Measurements from ENCODE around the gene GNAT1.
"Not testable (repeated sequence)": the region's sequence is repeated elsewhere in the genome, so short reads cannot be mapped to it uniquely, and the experiment has no call there.

Gene GNAT1

DNA sequence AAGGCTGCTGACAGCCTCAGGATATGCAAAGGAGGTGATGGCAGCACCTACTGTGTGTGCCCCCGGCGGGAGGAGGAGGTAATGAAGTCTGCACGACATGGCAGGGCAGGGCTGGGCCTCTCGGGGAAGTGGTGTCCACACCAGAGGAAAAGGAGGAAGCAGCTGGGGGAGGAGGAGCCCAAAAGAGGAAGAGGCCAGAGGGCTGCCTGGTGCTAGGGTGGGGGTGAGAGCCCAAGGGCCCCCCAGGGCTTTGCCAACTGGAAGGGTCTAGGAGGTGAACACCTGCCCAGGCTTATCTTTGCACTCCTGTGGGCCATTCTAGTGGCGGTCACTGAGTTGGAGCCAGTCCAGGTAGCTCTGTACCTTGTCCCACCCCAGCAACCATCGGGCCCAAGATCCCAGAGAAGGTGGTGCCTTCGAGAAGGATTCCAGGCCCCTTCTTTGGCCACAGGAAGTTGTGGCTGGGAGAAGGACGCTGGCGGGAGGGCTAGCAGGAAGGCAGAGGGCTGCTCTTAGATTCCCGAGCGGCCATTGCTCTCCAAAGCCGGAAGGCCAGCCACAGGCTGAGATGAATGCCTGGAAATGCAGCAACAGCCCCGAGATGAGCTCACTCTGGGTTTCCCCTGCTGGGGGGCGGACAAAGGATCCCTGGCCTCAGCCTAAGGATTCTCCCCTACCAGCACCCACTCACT lies 51.6 kb downstream of the GNAT1 start:
- no peaks in the 10 kb centered on the region for H3K27me3 ChIP-seq (replicated peaks in 2 of 5; ENCODE audit: control insufficient read depth in 4 of 5, insufficient read depth in 5 of 5, low read length in 4 of 5)
- peak; percentile 84 to 98 (median 98) for DNase-seq
- no peaks in the 10 kb centered on the region for H3K9me3 ChIP-seq (ENCODE audit: control extremely low read depth in 1 of 5, control insufficient read depth in 4 of 5, insufficient read depth in 2 of 5, low read depth in 1 of 5, low read length in 4 of 5)
- H3K27ac ChIP-seq (ENCODE audit: insufficient read depth in 1 of 2, low read depth in 1 of 2, low read length in 2 of 2, poor library complexity in 1 of 2, severe bottlenecking in 2 of 2) = peak overlapping the region; percentile 73 to 87
- H3K4me1 ChIP-seq (ENCODE audit: control extremely low read depth in 1 of 4, control insufficient read depth in 4 of 4, insufficient read depth in 4 of 4, low read length in 3 of 4) = peaks cover 18 to 99% (median 97%) of the 10 kb centered on the region in 4 experiments
- ChIA-PET POLR2A (interaction anchor here (0.7 to 1.4 kb wide), 4 partner anchors 12 to 22 kb away, joined by 4 to 5 read pairs (median 4); no protein-coding TSS in a partner anchor), CTCF (interaction anchor here (0.9 to 72.5 kb wide), 6 partner anchors 7 to 93 kb away, joined by 3 to 1875 read pairs (median 15); partner anchors contain the start of genes GNAI2, LSMEM2, SEMA3B and SLC38A3)
- WGBS (ENCODE audit: insufficient coverage) = 3% methylated on average over 10 of the region's 14 CpGs
- peak overlapping the region in 6 of 7 experiments; percentile 13 to 67 (median 51) for H3K4me3 ChIP-seq (ENCODE audit: control insufficient read depth in 1 of 7, extremely low read depth in 1 of 7, insufficient read depth in 4 of 7, low read depth in 2 of 7, low read length in 6 of 7)
- H3K36me3 ChIP-seq (ENCODE audit: control insufficient read depth in 4 of 4, insufficient read depth in 4 of 4, low read length in 3 of 4) = peaks cover 0 to 66% (median 18%) of the 10 kb centered on the region in 4 experiments

DNA sequence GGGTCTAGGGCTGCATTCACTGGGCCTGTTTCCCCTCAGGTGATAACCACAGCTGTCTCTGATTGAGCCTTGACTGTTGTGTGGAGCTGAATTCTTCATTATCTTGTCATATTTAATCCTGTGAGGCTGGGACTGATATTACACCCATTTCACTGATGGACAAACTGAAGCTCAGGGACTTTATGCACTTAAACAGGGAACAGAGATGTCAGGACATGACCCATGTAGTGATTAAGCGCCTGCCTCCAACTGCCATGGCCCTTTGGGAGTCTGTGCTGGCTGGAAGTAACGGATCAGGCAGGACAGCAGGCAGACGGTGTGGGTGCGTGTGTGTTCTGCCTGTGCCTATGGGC lies 52.1 kb downstream of the GNAT1 start:
- ChIA-PET CTCF (interaction anchor here (0.8 to 72.5 kb wide), 7 partner anchors 6 to 93 kb away, joined by 3 to 1875 read pairs (median 5); partner anchors contain the start of genes GNAI2, LSMEM2, SEMA3B and SLC38A3), POLR2A (interaction anchor here (0.6 to 1.4 kb wide), 5 partner anchors 9 to 22 kb away, joined by 3 to 5 read pairs (median 4); no protein-coding TSS in a partner anchor)
- H3K9me3 ChIP-seq (ENCODE audit: control extremely low read depth in 1 of 5, control insufficient read depth in 4 of 5, insufficient read depth in 2 of 5, low read depth in 1 of 5, low read length in 4 of 5) = no peaks in the 10 kb centered on the region
- no peaks in the 10 kb centered on the region for H3K27me3 ChIP-seq (replicated peaks in 2 of 5; ENCODE audit: control insufficient read depth in 4 of 5, insufficient read depth in 5 of 5, low read length in 4 of 5)
- 100% methylated on average over 1 of the region's 4 CpGs for WGBS (ENCODE audit: insufficient coverage)
- H3K4me3 ChIP-seq (ENCODE audit: control insufficient read depth in 1 of 7, extremely low read depth in 1 of 7, insufficient read depth in 4 of 7, low read depth in 2 of 7, low read length in 6 of 7) = peak overlapping the region in 6 of 7 experiments; percentile 13 to 67 (median 51)
- DNase-seq = no peak
- H3K27ac ChIP-seq (ENCODE audit: insufficient read depth in 1 of 2, low read depth in 1 of 2, low read length in 2 of 2, poor library complexity in 1 of 2, severe bottlenecking in 2 of 2) = peak overlapping the region; percentile 73 to 87
- peaks cover 0 to 65% (median 22%) of the 10 kb centered on the region in 4 experiments for H3K36me3 ChIP-seq (ENCODE audit: control insufficient read depth in 4 of 4, insufficient read depth in 4 of 4, low read length in 3 of 4)
- peaks cover 18 to 99% (median 97%) of the 10 kb centered on the region in 4 experiments for H3K4me1 ChIP-seq (ENCODE audit: control extremely low read depth in 1 of 4, control insufficient read depth in 4 of 4, insufficient read depth in 4 of 4, low read length in 3 of 4)

DNA sequence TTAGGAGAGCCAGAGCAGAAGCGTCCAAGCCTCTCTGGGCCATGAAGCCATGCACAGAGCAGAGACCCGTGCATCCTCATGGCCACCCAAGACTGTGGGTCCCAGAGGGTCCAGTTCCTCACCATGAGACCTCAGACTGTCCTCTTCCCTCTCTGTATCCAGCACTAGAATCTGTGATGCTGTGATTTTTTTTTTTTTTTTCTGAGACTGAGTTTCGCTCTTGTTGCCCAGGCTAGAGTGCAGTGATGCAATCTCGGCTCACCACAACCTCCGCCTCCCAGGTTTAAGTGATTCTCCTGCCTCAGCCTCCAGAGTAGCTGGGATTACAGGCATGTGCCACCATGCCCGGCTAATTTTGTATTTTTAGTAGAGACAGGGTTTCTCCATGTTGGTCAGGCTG lies 53.4 kb downstream of the GNAT1 start:
- POLR2A ChIA-PET = interaction anchor here (0.6 kb wide), 1 partner anchor 27 kb away, joined by 3 read pairs; no protein-coding TSS in a partner anchor
- Histone ChIP-seq H3K36me3 (ENCODE audit: control insufficient read depth in 4 of 4, insufficient read depth in 4 of 4, low read length in 3 of 4) (peaks cover 0 to 64% (median 22%) of the 10 kb centered on the region in 4 experiments), H3K4me1 (ENCODE audit: control extremely low read depth in 1 of 4, control insufficient read depth in 4 of 4, insufficient read depth in 4 of 4, low read length in 3 of 4) (peaks cover 12 to 98% (median 93%) of the 10 kb centered on the region in 4 experiments), H3K4me3 (ENCODE audit: control insufficient read depth in 1 of 7, extremely low read depth in 1 of 7, insufficient read depth in 4 of 7, low read depth in 2 of 7, low read length in 6 of 7) (peak overlapping the region in 1 of 7 experiments; percentile 37), H3K27ac (ENCODE audit: insufficient read depth in 1 of 2, low read depth in 1 of 2, low read length in 2 of 2, poor library complexity in 1 of 2, severe bottlenecking in 2 of 2) (peak overlapping the region; percentile 52 to 83)
- CTCF ChIA-PET = interaction anchor here (6.3 to 72.5 kb wide), 3 partner anchors 5 to 51 kb away, joined by 108 to 1875 read pairs (median 1875); partner anchors contain the start of genes GNAI2, GNAT1, LSMEM2 and SEMA3B
- not testable (repeated sequence) for H3K27me3 ChIP-seq (replicated peaks in 2 of 5; ENCODE audit: control insufficient read depth in 4 of 5, insufficient read depth in 5 of 5, low read length in 4 of 5); H3K9me3 ChIP-seq (ENCODE audit: control extremely low read depth in 1 of 5, control insufficient read depth in 4 of 5, insufficient read depth in 2 of 5, low read depth in 1 of 5, low read length in 4 of 5); DNase-seq
- 85% methylated on average over 2 of the region's 6 CpGs for WGBS (ENCODE audit: insufficient coverage)

DNA sequence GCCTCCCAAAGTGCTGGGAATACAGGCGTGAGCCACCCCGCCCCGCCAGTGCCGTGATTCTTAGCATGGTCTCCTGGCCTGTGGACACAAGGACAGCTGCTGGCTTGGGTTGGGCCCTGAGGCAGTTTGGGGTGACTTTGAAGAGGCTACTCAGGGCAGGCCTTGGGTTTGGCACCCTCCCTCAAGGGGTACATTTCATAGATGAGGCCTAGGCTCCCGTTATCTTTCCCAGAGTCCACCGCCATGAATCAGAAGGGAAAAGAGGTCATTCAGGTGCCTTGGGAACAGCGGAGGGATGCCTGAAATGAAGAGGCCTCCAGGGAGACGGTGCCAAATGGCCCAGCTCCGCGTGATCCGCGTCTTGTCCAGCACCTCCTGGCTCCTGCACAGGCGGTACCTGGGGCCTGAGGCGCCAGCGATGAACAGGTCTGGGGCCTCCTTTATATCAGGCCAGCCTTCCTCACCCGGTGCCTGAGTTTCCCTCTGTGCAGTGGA lies 53.9 kb downstream of the GNAT1 start:
- H3K36me3 ChIP-seq (ENCODE audit: control insufficient read depth in 4 of 4, insufficient read depth in 4 of 4, low read length in 3 of 4) = peaks cover 0 to 64% (median 18%) of the 10 kb centered on the region in 4 experiments
- H3K27ac ChIP-seq (ENCODE audit: insufficient read depth in 1 of 2, low read depth in 1 of 2, low read length in 2 of 2, poor library complexity in 1 of 2, severe bottlenecking in 2 of 2) = peak overlapping the region; percentile 52 to 83
- ChIA-PET POLR2A (interaction anchor here (0.6 to 2.1 kb wide), 2 partner anchors 15 to 28 kb away, joined by 3 to 6 read pairs; no protein-coding TSS in a partner anchor), CTCF (interaction anchor here (6.3 to 72.5 kb wide), 3 partner anchors 4 to 52 kb away, joined by 108 to 1875 read pairs (median 1875); partner anchors contain the start of genes GNAI2, GNAT1, LSMEM2 and SEMA3B)
- no peaks in the 10 kb centered on the region for H3K27me3 ChIP-seq (replicated peaks in 2 of 5; ENCODE audit: control insufficient read depth in 4 of 5, insufficient read depth in 5 of 5, low read length in 4 of 5)
- WGBS (ENCODE audit: insufficient coverage) = 78% methylated on average over 11 of the region's 16 CpGs
- H3K9me3 ChIP-seq (ENCODE audit: control extremely low read depth in 1 of 5, control insufficient read depth in 4 of 5, insufficient read depth in 2 of 5, low read depth in 1 of 5, low read length in 4 of 5) = no peaks in the 10 kb centered on the region
- DNase-seq = no peak
- peak overlapping the region in 6 of 7 experiments; percentile 43 to 72 (median 58) for H3K4me3 ChIP-seq (ENCODE audit: control insufficient read depth in 1 of 7, extremely low read depth in 1 of 7, insufficient read depth in 4 of 7, low read depth in 2 of 7, low read length in 6 of 7)
- peaks cover 9 to 97% (median 88%) of the 10 kb centered on the region in 4 experiments for H3K4me1 ChIP-seq (ENCODE audit: control extremely low read depth in 1 of 4, control insufficient read depth in 4 of 4, insufficient read depth in 4 of 4, low read length in 3 of 4)

DNA sequence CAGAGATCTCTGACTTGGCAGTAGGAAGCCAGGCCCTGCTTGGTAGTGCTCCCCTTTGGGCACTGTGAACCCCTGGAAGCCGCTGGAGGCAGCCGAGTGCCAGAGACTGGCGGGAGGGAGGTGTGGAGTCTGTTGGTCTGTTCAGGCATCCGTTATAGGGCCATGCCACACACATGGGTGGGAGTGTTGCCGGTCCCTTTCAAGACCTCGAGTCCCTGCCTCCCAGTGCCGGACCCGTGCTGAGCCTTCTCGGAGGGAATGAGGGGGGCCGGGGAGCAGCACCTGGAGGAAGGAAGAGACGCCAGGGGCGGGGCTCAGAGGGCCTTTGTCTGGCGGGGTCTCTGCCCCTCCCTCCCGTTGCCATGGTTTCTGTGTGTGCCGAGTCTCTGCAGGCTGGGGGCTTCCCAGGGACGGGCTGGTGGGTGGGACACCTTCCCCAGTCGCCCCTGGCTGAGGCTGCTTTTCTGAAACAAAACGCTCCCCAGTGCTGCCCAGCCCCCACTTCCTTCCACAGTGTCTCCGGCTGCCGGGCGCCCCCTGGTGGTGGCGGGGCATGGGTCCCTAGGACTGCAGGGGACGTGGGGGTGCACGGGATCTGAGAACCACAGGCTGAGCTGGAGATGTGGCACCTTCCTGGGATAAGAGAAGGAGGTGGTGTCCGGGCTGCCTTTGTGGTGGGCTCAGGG lies 54.6 kb downstream of the GNAT1 start:
- 0% methylated on average over 17 of the region's 25 CpGs for WGBS (ENCODE audit: insufficient coverage)
- ChIA-PET CTCF (interaction anchor here (0.6 to 72.5 kb wide), 12 partner anchors 4 to 177 kb away, joined by 3 to 1875 read pairs (median 6); partner anchors contain the start of genes GNAI2, GNAT1, HYAL3 and LSMEM2), POLR2A (interaction anchor here (0.9 to 2.1 kb wide), 5 partner anchors 9 to 18 kb away, joined by 5 to 9 read pairs (median 6); no protein-coding TSS in a partner anchor)
- DNase-seq = peak; percentile 90 to 96 (median 96)
- no peaks in the 10 kb centered on the region for H3K27me3 ChIP-seq (replicated peaks in 2 of 5; ENCODE audit: control insufficient read depth in 4 of 5, insufficient read depth in 5 of 5, low read length in 4 of 5)
- H3K27ac ChIP-seq (ENCODE audit: insufficient read depth in 1 of 2, low read depth in 1 of 2, low read length in 2 of 2, poor library complexity in 1 of 2, severe bottlenecking in 2 of 2) = peak overlapping the region; percentile 52 to 83
- no peaks in the 10 kb centered on the region for H3K9me3 ChIP-seq (ENCODE audit: control extremely low read depth in 1 of 5, control insufficient read depth in 4 of 5, insufficient read depth in 2 of 5, low read depth in 1 of 5, low read length in 4 of 5)
- peaks cover 0 to 66% (median 21%) of the 10 kb centered on the region in 4 experiments for H3K36me3 ChIP-seq (ENCODE audit: control insufficient read depth in 4 of 4, insufficient read depth in 4 of 4, low read length in 3 of 4)
- H3K4me3 ChIP-seq (ENCODE audit: control insufficient read depth in 1 of 7, extremely low read depth in 1 of 7, insufficient read depth in 4 of 7, low read depth in 2 of 7, low read length in 6 of 7) = peak overlapping the region in 6 of 7 experiments; percentile 43 to 72 (median 60)
- peaks cover 9 to 91% (median 81%) of the 10 kb centered on the region in 4 experiments for H3K4me1 ChIP-seq (ENCODE audit: control extremely low read depth in 1 of 4, control insufficient read depth in 4 of 4, insufficient read depth in 4 of 4, low read length in 3 of 4)

DNA sequence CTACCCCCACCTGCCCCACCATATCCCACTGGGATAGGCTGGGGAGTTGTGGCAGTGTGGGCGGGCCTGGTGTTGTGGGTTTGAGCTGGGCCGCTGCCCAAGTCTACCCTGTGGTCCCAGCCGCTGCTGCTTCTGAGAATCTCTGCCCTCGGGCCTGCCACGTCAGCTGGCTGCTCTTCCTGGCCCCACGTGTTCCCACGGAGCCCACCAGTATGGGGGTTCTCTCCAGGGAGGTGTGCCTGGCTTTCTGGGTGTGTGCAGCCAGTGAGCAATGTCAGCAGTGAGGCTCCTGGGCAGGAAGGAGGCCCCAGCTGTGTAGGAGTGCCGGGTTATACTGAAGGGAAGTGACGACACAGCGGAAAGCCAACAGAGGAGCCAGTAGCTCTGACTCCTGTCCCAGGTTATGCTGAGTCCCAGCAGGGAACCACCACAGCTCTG lies 55.1 kb downstream of the GNAT1 start:
- Histone ChIP-seq H3K36me3 (ENCODE audit: control insufficient read depth in 4 of 4, insufficient read depth in 4 of 4, low read length in 3 of 4) (peaks cover 4 to 67% (median 22%) of the 10 kb centered on the region in 4 experiments), H3K9me3 (ENCODE audit: control extremely low read depth in 1 of 5, control insufficient read depth in 4 of 5, insufficient read depth in 2 of 5, low read depth in 1 of 5, low read length in 4 of 5) (no peaks in the 10 kb centered on the region), H3K27ac (ENCODE audit: insufficient read depth in 1 of 2, low read depth in 1 of 2, low read length in 2 of 2, poor library complexity in 1 of 2, severe bottlenecking in 2 of 2) (peak overlapping the region; percentile 52 to 83), H3K4me3 (ENCODE audit: control insufficient read depth in 1 of 7, extremely low read depth in 1 of 7, insufficient read depth in 4 of 7, low read depth in 2 of 7, low read length in 6 of 7) (peak overlapping the region in 6 of 7 experiments; percentile 43 to 72 (median 60)), H3K4me1 (ENCODE audit: control extremely low read depth in 1 of 4, control insufficient read depth in 4 of 4, insufficient read depth in 4 of 4, low read length in 3 of 4) (peaks cover 9 to 85% (median 75%) of the 10 kb centered on the region in 4 experiments), H3K27me3 (replicated peaks in 2 of 5; ENCODE audit: control insufficient read depth in 4 of 5, insufficient read depth in 5 of 5, low read length in 4 of 5) (no peaks in the 10 kb centered on the region)
- DNase-seq = peak; percentile 81 to 93 (median 89)
- POLR2A ChIA-PET = interaction anchor here (0.9 to 2.1 kb wide), 5 partner anchors 10 to 19 kb away, joined by 5 to 9 read pairs (median 6); no protein-coding TSS in a partner anchor
- WGBS (ENCODE audit: insufficient coverage) = 8% methylated on average over 8 of the region's 10 CpGs
- CTCF ChIA-PET = interaction anchor here (0.6 to 72.5 kb wide), 12 partner anchors 3 to 178 kb away, joined by 3 to 1875 read pairs (median 6); partner anchors contain the start of genes GNAI2, GNAT1, HYAL3 and LSMEM2

All from common myeloid progenitor, CD34-positive (primary cell).